GM18526 (cell line): Measurements from ENCODE around the gene LLPH.

ENCODE experiments used
- POLR2A ChIP-seq: IDR thresholded peaks from 3 replicates; pipeline ENCODE4 v1.6.1; 2011; ENCODE audit not compliant: insufficient read length; ENCODE audit errors: extremely low read depth

LLPH gene

GRCh38 chr12:66115071-66115600 lies 15.4 kb downstream of the LLPH start:
- TF ChIP-seq POLR2A = no peak

- no peak for TF ChIP-seq POLR2A
Measured at GRCh38 chr12:66113471-66113870, 17.1 kb downstream of the LLPH start.

DNA sequence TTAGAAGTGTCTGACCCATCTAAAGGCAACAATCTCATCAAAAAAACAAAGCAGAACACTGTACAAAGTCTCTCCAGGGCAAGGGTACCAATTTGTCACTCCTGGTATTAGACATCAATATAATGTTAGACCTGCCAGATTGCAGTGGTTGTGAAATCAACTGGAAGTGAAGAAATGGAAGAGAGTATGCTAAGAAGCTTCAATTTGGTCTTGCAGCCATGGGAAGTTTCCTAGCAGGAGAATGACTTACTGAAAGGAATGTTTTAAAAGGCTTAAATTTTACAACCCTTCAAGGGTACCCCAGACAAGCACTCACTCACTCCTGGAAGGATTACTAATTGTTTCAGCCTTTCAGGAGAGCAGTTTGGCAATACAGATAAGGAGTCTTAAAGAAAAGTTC lies 18.9 kb downstream of the LLPH start:
- no peak for TF ChIP-seq POLR2A

GRCh38 chr12:66109056-66109455 lies 21.5 kb downstream of the LLPH start:
- no peak for TF ChIP-seq POLR2A

DNA sequence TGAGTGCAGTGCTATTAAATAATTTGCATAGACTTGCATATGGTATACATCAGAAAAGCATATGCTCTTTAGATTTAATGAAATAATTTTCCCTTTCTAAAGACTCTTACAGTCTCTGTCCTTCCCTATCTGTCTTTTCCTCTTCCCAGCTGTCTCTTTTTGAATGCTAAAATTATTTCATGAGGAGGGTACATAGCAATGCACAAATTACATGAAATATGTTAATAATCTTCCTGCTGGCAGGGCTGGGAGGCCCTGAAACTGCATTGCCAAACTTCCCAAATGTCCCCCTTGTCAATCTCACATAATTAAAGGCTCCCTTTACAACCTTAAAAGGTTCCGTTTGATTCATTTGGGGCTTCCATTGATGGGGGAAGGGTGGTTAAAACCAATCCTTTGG lies 22.2 kb downstream of the LLPH start:
- TF ChIP-seq POLR2A = no peak

DNA sequence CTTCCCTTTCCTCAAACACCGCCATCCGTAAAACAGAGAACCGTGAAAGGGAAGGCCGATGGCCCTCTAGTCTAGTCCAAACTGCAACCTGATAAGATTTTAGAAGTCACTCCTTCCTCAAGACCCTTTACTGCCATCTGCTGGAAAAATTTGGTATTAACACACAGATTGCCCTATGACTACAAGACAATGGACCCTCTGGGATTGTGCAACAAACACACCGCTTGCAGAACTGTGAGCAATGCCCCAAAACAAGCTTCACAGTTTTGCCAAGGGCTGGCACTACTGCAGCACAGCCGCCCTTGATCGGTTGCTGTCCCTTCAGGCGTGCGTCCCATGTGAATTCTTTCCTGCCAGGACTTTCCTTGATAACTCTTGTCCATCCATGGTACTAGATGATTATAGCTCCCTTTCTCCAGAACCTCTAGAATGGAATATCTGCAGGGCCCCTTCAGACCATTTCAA lies 23.1 kb downstream of the LLPH start:
- no peak for TF ChIP-seq POLR2A

DNA sequence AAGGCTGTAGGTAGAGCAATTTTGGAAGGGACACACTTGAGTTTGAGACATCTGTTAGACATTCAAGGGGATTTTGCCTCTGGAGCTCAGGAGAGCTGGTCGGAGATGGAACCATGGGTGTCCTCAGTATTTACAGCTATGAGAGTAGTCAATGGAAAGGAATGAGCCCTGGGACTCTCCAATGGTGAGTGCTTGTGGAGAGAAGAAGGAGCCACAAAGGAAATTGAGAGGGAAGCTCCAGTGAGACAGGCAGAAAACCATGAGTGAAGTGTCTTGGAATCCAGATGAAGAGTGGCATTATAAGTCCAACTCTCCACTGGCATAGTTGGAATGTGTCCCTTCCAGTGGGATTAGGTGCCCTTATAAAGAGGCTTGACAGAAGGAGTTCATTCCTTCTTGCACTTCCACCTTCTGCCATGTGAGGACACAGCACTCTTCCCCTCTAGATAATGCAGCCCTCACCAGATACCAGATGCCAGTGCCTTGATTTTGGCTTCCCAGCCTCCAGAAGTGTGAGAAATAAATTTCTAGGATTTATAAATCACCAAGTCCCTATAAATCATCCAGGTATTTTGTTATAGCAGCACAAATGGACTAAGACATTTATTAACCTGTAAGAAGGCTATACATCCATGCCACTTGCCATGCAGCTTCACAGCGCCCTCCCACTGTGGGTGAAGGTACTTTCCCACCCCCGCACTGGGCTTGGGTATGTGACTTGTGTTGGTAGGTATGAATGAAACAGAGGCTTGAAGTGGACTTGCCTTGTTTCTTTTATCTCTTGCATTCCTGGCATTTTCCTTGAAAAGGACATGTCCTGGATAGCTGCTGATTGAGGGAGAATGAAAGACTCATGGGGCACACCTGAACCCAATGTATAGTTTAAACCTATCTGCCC lies 27.3 kb downstream of the LLPH start:
- TF ChIP-seq POLR2A = no peak

GRCh38 chr12:66092559-66093269 lies 37.8 kb downstream of the LLPH start:
- no peak for TF ChIP-seq POLR2A

DNA sequence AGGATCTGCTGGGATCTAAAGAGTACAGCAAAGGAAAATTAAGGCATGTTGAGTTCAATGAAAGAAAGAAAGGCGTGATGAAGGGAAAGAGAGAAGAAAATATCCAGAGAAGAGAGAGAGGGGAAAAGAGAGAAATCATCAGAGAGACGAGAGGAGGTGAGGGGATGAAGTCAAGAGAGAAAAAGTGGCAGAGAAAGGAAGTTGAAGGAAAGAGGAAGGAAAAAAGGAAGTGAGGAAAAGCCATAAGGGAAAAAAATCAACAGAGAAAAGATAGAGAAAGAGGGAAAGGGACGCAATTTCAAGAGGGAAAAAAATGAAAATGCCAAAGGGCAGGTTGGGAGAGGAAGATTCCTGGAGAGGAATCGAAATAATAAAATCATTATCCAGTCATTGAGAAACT lies 40.4 kb downstream of the LLPH start:
- no peak for TF ChIP-seq POLR2A

- no peak for TF ChIP-seq POLR2A
Measured at GRCh38 chr12:66087365-66087943, 43.1 kb downstream of the LLPH start.

DNA sequence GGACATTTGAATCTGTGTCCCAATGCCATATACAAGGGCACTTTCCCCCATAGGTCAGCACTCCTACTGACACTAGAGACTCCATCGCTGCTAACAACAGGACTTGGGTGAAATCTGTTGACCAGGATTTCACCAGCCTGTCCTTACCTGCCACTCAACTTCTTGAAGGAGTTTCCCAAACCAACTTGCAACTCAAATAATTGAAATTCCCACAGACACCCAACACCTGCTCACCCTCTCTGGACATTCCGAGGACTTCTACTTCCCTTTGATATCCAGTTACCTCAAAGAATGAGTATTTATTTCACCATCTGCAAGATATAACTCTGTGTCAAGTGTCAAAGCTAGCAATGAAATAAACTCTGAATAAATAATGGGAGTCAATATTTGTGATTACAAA lies 44.6 kb downstream of the LLPH start:
- TF ChIP-seq POLR2A = no peak

- TF ChIP-seq POLR2A = no peak
Measured at GRCh38 chr12:66085213-66085612, 45.3 kb downstream of the LLPH start.

DNA sequence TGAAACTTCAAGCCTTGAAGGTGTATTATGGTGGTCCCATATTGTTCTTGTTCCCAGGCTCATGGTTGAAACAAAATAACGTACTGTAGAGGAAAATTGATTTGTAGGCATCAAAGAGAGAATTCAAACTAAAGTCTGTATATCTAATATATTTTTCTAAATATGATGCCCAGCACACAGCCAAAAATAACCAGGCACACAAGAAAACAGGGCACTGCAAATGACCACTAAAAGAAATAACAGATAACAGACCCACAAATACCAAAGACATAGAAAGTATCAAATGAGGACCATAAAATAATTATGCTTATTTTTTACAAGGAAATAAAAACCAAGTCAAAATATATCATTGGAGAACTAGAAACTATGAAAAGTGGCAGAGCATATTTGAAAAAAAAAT lies 46.8 kb downstream of the LLPH start:
- no peak for TF ChIP-seq POLR2A

- no peak for TF ChIP-seq POLR2A
Measured at GRCh38 chr12:66082744-66083143, 47.8 kb downstream of the LLPH start.

DNA sequence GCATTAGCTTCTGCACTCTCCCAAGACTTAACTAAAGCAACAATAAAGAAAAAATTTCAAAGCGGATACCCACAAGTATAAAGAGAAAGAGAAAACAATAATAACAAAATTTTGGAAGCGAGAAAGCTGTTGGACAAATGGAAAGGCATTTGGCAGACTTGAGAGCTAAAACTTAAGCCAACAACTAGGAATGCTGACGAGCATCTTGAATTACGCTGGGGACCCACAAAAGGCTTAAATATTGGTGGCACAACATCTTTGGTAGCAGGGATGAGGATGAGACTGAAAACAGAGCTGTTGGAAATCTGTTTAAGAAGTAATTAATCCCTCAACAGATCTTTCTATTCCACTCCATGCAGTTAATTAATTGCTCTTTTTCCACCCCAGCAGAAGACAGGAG lies 49.8 kb downstream of the LLPH start:
- TF ChIP-seq POLR2A = no peak

GRCh38 chr12:66077542-66077941 lies 53.0 kb downstream of the LLPH start:
- no peak for TF ChIP-seq POLR2A
